ENCODE measurements around the gene PHLDB1.

DNA sequence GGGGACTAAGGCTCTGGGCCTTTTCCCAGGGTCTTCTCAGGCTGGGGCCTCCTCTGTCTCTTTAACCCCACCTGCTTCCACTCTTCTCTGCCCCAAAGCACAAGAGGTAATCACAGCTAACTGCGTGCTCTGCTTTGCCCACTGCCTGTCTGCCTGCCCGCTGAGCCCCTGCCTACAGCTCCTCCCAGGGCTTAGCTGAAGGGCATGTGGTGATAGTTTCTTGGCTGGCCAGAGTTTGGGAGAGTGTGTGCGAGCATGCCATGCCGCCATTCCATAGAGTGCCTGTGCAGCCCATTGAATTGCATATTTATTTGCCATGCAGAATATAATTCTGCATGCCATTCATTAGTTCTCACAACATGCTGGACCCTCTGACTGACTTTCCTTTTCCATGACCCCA lies 32.5 kb downstream of the PHLDB1 start:
- TF ChIP-seq, protein P1, sequence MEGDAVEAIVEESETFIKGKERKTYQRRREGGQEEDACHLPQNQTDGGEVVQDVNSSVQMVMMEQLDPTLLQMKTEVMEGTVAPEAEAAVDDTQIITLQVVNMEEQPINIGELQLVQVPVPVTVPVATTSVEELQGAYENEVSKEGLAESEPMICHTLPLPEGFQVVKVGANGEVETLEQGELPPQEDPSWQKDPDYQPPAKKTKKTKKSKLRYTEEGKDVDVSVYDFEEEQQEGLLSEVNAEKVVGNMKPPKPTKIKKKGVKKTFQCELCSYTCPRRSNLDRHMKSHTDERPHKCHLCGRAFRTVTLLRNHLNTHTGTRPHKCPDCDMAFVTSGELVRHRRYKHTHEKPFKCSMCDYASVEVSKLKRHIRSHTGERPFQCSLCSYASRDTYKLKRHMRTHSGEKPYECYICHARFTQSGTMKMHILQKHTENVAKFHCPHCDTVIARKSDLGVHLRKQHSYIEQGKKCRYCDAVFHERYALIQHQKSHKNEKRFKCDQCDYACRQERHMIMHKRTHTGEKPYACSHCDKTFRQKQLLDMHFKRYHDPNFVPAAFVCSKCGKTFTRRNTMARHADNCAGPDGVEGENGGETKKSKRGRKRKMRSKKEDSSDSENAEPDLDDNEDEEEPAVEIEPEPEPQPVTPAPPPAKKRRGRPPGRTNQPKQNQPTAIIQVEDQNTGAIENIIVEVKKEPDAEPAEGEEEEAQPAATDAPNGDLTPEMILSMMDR (IDR thresholded peaks at IDR 0.05), result no peak
- TF ChIP-seq POLR2AphosphoS5 (IDR thresholded peaks at IDR 0.05), result no peak

Data from breast epithelium (tissue), 3 donors.